H1 (cell line): ENCODE data around the gene RPS6KA2. TPM values are rescaled to one million over a fixed set of nuclear protein-coding genes. Genes with fewer than 3 reads are reported as not detected.

Source experiments
- CTCF ChIA-PET: fragments of 300-600 bp; sonication (Branson Sonifier 250); formaldehyde crosslinking; loops from one replicate; lab custom pipeline; 2021; ENCODE audit not compliant: partially characterized antibody; lab: Charles Lee
- POLR2A ChIA-PET: fragments of 300-600 bp; sonication (Branson Sonifier 250); formaldehyde crosslinking; loops from one replicate; lab custom pipeline; 2021; ENCODE audit warnings: inconsistent platforms; ENCODE audit not compliant: partially characterized antibody; lab: Charles Lee
- DNase-seq, 2 experiments: peaks; one replicate each; pipeline versions ENCODE4 v3.0.0 to v3.0.0-alpha.2; 2010 to 2022; ENCODE audit warnings: low spot score in 2 of 2, low read depth in 1 of 2, mixed read lengths in 1 of 2
- FAIRE-seq: peaks from 2 replicates; lab custom pipeline; 2011; peaks lifted over from hg19 to GRCh38; lab: Jason Lieb, UNC
- H2AFZ ChIP-seq: 2 replicates; pipeline ENCODE4 v1.8.1; 2012; ENCODE audit warnings: low read length, inconsistent platforms
- H2AK5ac ChIP-seq: 2 replicates; pipeline ENCODE4 v1.6.1; 2013; ENCODE audit warnings: low read depth, low read length
- H2BK120ac ChIP-seq: replicated peaks from 2 replicates; pipeline ENCODE3; 2013; ENCODE audit warnings: low read depth, low read length, inconsistent platforms
- H2BK12ac ChIP-seq: 2 replicates; pipeline ENCODE4 v1.6.1; 2013; ENCODE audit warnings: low read depth, low read length
- H2BK15ac ChIP-seq: 2 replicates; pipeline ENCODE4 v1.6.1; 2013; ENCODE audit warnings: low read length
- H2BK20ac ChIP-seq: 2 replicates; pipeline ENCODE4 v1.6.1; 2013; ENCODE audit warnings: low read length
- H2BK5ac ChIP-seq: 2 replicates; pipeline ENCODE4 v1.6.1; 2013; ENCODE audit warnings: low read depth, low read length
- H3K14ac ChIP-seq: 2 replicates; pipeline ENCODE4 v1.6.1; 2013; ENCODE audit warnings: inconsistent platforms; ENCODE audit not compliant: insufficient read length
- H3K18ac ChIP-seq: 2 replicates; pipeline ENCODE4 v1.6.1; 2013; ENCODE audit warnings: low read length; ENCODE audit errors: extremely low read depth
- H3K23ac ChIP-seq: 2 replicates; pipeline ENCODE4 v1.6.1; 2013; ENCODE audit warnings: inconsistent platforms; ENCODE audit not compliant: insufficient read length
- H3K23me2 ChIP-seq: 2 replicates; pipeline ENCODE4 v1.6.1; 2013; ENCODE audit warnings: low read depth, low read length
- H3K27ac ChIP-seq: 2 replicates; pipeline ENCODE4 v1.6.1; 2011; ENCODE audit warnings: low read depth, low read length, inconsistent platforms
- H3K27me3 ChIP-seq, 4 experiments: replicated peaks in 1 of 4; 1 replicate in 1 of 4; 2 replicates in 3 of 4; pipeline versions ENCODE4 v1.6.1 to v1.8.1; 2011 to 2013; ENCODE audit warnings: low read length in 3 of 4, mild to moderate bottlenecking in 3 of 4, inconsistent platforms in 2 of 4, mixed read lengths in 2 of 4, moderate library complexity in 1 of 4; ENCODE audit not compliant: control insufficient read depth in 3 of 4, insufficient read depth in 3 of 4; ENCODE audit errors: extremely low read depth in 1 of 4
- H3K36me3 ChIP-seq, 4 experiments: 2 replicates each; pipeline versions ENCODE4 v1.6.1 to v1.8.1; 2011 to 2013; ENCODE audit warnings: mild to moderate bottlenecking in 4 of 4, low read length in 3 of 4, moderate library complexity in 2 of 4, control low read depth in 1 of 4, inconsistent platforms in 1 of 4; ENCODE audit not compliant: insufficient read depth in 4 of 4, control insufficient read depth in 2 of 4
- H3K4ac ChIP-seq: replicated peaks from 2 replicates; pipeline ENCODE3; 2013; ENCODE audit warnings: low read length, low read depth, mixed read lengths, inconsistent platforms; ENCODE audit not compliant: insufficient read length
- H3K4me1 ChIP-seq, 4 experiments: replicated peaks in 1 of 4; 1 replicate in 1 of 4; 2 replicates in 3 of 4; pipeline versions ENCODE4 v1.6.1 to v1.8.1; 2011 to 2013; ENCODE audit warnings: low read length in 3 of 4, inconsistent platforms in 2 of 4, mixed read lengths in 1 of 4; ENCODE audit not compliant: insufficient read depth in 4 of 4, control insufficient read depth in 3 of 4
- H3K4me2 ChIP-seq, 2 experiments: 2 replicates each; pipeline versions ENCODE4 v1.6.1 to v1.8.1; 2011 to 2013; ENCODE audit warnings: low read depth in 2 of 2, low read length in 2 of 2, control low read depth in 1 of 2, inconsistent platforms in 1 of 2, mild to moderate bottlenecking in 1 of 2; ENCODE audit not compliant: insufficient read depth in 1 of 2
- H3K4me3 ChIP-seq, 4 experiments: fragments of 200-600, 300-600 bp in 1 of 4; sonication (generic), shearing (Covaris generic), sonication (Bioruptor Twin) in 1 of 4; 2 replicates each; pipeline versions ENCODE4 v1.5.1 to v1.8.1; 2011 to 2016; ENCODE audit warnings: low read length in 4 of 4, low read depth in 3 of 4, control low read depth in 2 of 4, inconsistent platforms in 2 of 4, mild to moderate bottlenecking in 2 of 4, mixed read lengths in 1 of 4, moderate library complexity in 1 of 4; ENCODE audit not compliant: insufficient read depth in 2 of 4; ENCODE audit errors: extremely low read depth in 1 of 4
- H3K56ac ChIP-seq: replicated peaks from 2 replicates; pipeline ENCODE3; 2013; ENCODE audit warnings: low read depth, mild to moderate bottlenecking, mixed read lengths, low read length, inconsistent platforms; ENCODE audit not compliant: insufficient read length
- H3K79me1 ChIP-seq: 2 replicates; pipeline ENCODE4 v1.6.1; 2013; ENCODE audit warnings: low read depth, low read length, control low read depth
- H3K79me2 ChIP-seq, 2 experiments: 2 replicates each; pipeline versions ENCODE4 v1.6.1 to v1.8.1; 2012 to 2013; ENCODE audit warnings: low read length in 2 of 2, mild to moderate bottlenecking in 2 of 2, inconsistent platforms in 1 of 2; ENCODE audit not compliant: insufficient read depth in 2 of 2, control insufficient read depth in 1 of 2
- H3K9ac ChIP-seq, 4 experiments: replicated peaks in 1 of 4; 1 replicate in 1 of 4; 2 replicates in 3 of 4; pipeline versions ENCODE4 v1.6.1 to v1.8.1; 2011 to 2013; ENCODE audit warnings: low read depth in 3 of 4, low read length in 3 of 4, control low read depth in 2 of 4, mild to moderate bottlenecking in 2 of 4, moderate library complexity in 2 of 4, inconsistent platforms in 1 of 4; ENCODE audit errors: extremely low read depth in 1 of 4
- H3K9me3 ChIP-seq, 2 experiments: 2 replicates each; pipeline versions ENCODE4 v1.6.1 to v1.8.1; 2012 to 2013; ENCODE audit warnings: mild to moderate bottlenecking in 2 of 2, moderate library complexity in 2 of 2, control low read depth in 1 of 2, inconsistent platforms in 1 of 2, low read depth in 1 of 2, low read length in 1 of 2, mixed read lengths in 1 of 2; ENCODE audit not compliant: insufficient read depth in 2 of 2
- H4K20me1 ChIP-seq, 2 experiments: replicated peaks in 1 of 2; 2 replicates each; pipeline versions ENCODE3 to v1.8.1; 2011 to 2013; ENCODE audit warnings: inconsistent platforms in 2 of 2, low read length in 2 of 2, mild to moderate bottlenecking in 1 of 2; ENCODE audit not compliant: insufficient read depth in 2 of 2, control insufficient read depth in 1 of 2
- H4K5ac ChIP-seq: 2 replicates; pipeline ENCODE4 v1.6.1; 2013; ENCODE audit warnings: low read length, low read depth, mixed read lengths, inconsistent platforms; ENCODE audit not compliant: insufficient read length
- H4K8ac ChIP-seq: 2 replicates; pipeline ENCODE4 v1.8.0; 2013; ENCODE audit warnings: mild to moderate bottlenecking, moderate library complexity, low read length, inconsistent platforms; ENCODE audit not compliant: insufficient read depth; ENCODE audit errors: extremely low read depth
- H4K91ac ChIP-seq: replicated peaks from 2 replicates; pipeline ENCODE3; 2013; ENCODE audit warnings: low read length, mixed read lengths, inconsistent platforms; ENCODE audit not compliant: insufficient read length
- ATF2 ChIP-seq: IDR thresholded peaks from 2 replicates; pipeline ENCODE4 v1.6.1; 2012; ENCODE audit warnings: low read length, inconsistent platforms
- TAF1 ChIP-seq: IDR thresholded peaks from 2 replicates; pipeline ENCODE4 v1.6.1; 2011; ENCODE audit warnings: mild to moderate bottlenecking, low read depth, low read length
- TAF7 ChIP-seq: optimal IDR thresholded peaks from 2 replicates; pipeline ENCODE3; 2011; ENCODE audit warnings: low read depth, mild to moderate bottlenecking, inconsistent platforms, low read length, moderate library complexity, borderline replicate concordance
- ZNF274 ChIP-seq: IDR thresholded peaks from 2 replicates; pipeline ENCODE4 v1.7.0; 2012; ENCODE audit warnings: low read length, borderline replicate concordance; ENCODE audit errors: extremely low read depth
- WGBS, 2 experiments: shearing (Covaris generic) in 1 of 2; methylation state at CpG; one replicate each; pipeline versions ENCODE4 v1.1.6 to v1.1.7; 2013 to 2015; ENCODE audit warnings: low lambda C conversion rate in 2 of 2, mixed read lengths in 2 of 2, inconsistent platforms in 1 of 2, low coverage in 1 of 2, missing lambda C conversion rate in 1 of 2; ENCODE audit not compliant: insufficient replicate concordance in 2 of 2, insufficient coverage in 1 of 2, insufficient read length in 1 of 2; ENCODE audit errors: extremely low coverage in 1 of 2, missing lambda C conversion rate in 1 of 2; 5-methylcytosine and 5-hydroxymethylcytosine counted together
- polyA plus RNA-seq, 7 experiments: library from polyadenylated mRNA; depleted of rRNA in 3 of 7; stranded (reverse) in 5 of 7; unstranded in 2 of 7; fragments of >200 nt in 5 of 7; fragments of 200-250 nt in 2 of 7; gene quantifications; 1 replicate in 5 of 7; 2 replicates in 1 of 7; 4 replicates in 1 of 7; pipeline versions ENCODE4 v1.2.1 to v1.2.3, GENCODE V29; 2011 to 2013; ENCODE audit warnings: missing spikeins in 2 of 7, mixed read lengths in 2 of 7
- total RNA-seq: library from RNA; stranded (reverse); fragmentation: NEBNext Ultra II Directional; extraction: Animal tissue kit (Norgen Biotek cat#: 25700); gene quantifications from 2 replicates; pipeline ENCODE4 v1.2.1, GENCODE V29; 2021

RPS6KA2 gene
- total and polyA plus RNA-seq, 2 of the 8 experiments (the other 6 are each of a cell fraction or from before 2014, with no cell fraction given), result 8.8 to 25.7 TPM

GRCh38 chr6:166619912-166620311 is 7.1 kb downstream of the RPS6KA2 start:
- Histone ChIP-seq H3K23me2 (no peaks in the 10 kb centered on the region), H3K79me2 (peaks cover 4 to 87% of the 10 kb centered on the region in 2 experiments), H2BK15ac (no peak overlapping the region), H3K18ac (no peak overlapping the region), H4K8ac (no peak overlapping the region), H3K56ac (no peak overlapping the region), H3K4me3 (no peak overlapping the region), H2BK120ac (no peak overlapping the region), H3K14ac (no peak overlapping the region), H4K91ac (no peak overlapping the region), H3K4ac (no peak overlapping the region), H3K23ac (no peak overlapping the region), H4K5ac (no peak overlapping the region), H3K27me3 (no peaks in the 10 kb centered on the region), H4K20me1 (peaks cover 8 to 18% of the 10 kb centered on the region in 2 experiments), H2AK5ac (no peak overlapping the region), H3K27ac (no peak overlapping the region), H3K79me1 (peaks cover 16% of the 10 kb centered on the region), H3K9ac (no peak overlapping the region), H2BK12ac (no peak overlapping the region), H3K4me2 (no peak overlapping the region), H2BK20ac (no peak overlapping the region), H3K4me1 (peaks cover 6 to 17% (median 10%) of the 10 kb centered on the region in 4 experiments), H3K36me3 (no peaks in the 10 kb centered on the region; a peak in 2 of 8 replicates), H2AFZ (no peak overlapping the region), H3K9me3 (no peaks in the 10 kb centered on the region), H2BK5ac (no peak overlapping the region)
- CTCF ChIA-PET, result interaction anchor here (1.3 kb wide), 1 partner anchor 10 kb away, joined by 3 read pairs; no protein-coding TSS in a partner anchor
- DNase-seq (no peak), FAIRE-seq (no peak)
- POLR2A ChIA-PET, result no interaction called here
- TF ChIP-seq TAF7 (no peak), TAF1 (no peak), ATF2 (no peak), ZNF274 (no peak)
- WGBS, 2 experiments, result 81% methylated on average over 3 of the region's 3 CpGs; no CpG with 5 or more reads in 1 of the 2 experiments
